GM19035 (cell line): Measurements from ENCODE around the gene MERTK.

Experiments
- ATAC-seq: cut with Tn5 transposase; IDR thresholded peaks from one replicate; pipeline ENCODE4 v1.9.1; 2021; ENCODE audit not compliant: unreplicated experiment

MERTK gene

DNA sequence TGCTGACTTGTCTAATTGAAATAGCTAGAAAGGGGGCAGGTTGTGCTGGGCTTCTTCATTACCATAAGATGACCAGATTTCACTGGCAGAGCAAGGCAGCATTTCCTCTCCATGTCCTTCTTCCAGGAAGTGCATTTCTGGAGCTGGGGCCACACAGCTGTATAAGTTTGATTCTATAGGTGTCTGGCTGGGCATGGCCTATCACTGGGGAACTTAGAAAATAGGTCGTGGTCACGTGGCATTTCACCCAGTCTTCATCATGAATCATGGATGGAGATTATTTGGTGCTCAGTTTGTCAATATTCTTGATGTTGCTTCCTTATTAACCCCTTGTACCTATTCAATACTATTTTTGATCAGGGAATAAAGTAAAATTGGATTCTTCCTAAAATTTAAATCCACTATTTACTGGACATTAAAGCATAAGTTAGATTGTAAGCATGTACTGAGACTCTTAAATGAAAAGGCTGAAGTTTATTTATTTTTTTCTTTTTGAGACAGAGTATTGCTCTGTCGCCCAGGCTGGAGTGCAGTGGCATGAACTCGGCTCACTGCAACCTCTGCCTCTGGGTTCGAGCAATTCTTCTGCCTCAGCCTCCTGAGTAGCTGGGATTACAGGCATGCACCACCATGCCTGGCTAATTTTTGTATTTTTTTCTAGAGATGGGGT, 107.1 kb downstream of the MERTK start:
- no peak for ATAC-seq

DNA sequence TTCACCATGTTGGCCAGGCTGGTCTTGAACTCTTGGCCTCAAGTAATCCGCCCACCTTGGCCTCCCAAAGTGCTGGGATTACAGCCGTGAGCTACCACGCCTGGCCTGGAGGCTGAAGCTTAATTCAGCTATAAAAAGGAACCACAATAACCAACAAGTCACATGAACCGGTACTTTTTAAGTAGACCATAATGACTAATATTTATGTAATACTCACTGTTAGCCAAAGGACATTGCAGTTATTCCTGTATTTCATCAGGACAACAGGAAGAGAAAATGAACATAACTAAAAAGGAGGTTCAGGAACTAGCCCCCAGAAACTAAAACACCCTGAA, 107.6 kb downstream of the MERTK start:
- no peak for ATAC-seq

DNA sequence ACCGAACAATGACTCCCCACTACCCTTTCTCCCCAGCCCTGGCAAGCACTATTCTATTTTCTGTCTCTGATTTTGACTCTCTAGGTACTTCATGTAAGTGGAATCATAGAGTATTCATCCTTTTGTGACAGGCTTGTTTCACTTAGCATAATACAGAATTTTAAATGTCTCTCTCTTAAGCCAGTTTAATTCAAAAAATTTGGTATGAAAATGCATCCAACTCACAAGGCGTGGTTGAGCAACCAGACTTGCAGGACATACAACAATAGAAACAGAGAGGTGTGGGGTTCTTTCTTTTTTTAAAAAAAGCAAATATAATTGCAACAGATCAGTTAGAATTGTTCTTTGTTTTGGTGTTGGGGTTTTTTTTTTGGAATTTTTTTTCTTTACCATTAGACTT, 109.1 kb downstream of the MERTK start:
- no peak for ATAC-seq

DNA sequence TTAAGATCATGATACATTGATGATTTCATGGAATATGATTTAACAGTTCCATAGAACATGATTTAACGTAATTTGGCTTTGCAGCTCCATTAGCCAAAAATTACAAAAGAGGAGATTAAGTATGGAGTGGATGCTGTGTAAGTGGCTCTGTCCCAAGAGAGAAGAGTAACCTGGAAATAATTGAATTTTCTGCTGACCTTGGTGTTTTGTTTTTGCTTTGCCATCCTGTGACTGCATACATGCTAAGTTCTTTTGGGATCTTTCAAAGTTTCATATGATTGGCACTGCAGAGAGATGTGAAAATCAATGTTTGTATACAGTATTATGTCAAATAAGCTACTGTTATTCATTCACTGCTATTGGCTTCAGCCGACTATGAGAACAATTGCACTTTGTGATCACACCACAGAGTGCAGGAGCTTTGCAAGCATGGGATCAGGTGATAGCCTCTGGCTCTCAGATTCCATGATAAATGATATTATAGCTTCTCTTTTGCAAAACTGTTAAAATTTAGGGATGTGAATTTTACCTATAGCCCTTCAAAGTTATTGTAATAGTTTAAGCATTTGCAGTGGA, 110.6 kb downstream of the MERTK start:
- no peak for ATAC-seq

DNA sequence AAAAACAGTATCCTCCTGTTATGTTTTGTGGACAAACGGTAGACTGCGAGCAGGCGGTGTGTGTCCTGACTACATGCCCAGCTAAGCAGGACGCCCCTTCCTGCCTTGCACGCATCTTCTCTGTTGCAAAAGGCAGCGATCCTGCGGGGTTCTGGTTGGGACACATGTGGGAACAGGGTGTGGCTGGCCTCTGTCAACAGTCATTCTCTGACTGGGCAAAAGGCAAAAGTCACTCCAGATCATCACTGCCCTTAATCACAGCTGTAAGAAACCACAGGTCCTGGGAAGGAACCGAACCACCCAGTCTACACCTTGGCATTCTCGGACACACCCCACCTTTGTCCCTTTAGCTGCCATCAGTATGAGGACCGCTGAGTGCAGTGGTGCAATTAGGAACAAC, 112.3 kb downstream of the MERTK start:
- ATAC-seq: no peak

DNA sequence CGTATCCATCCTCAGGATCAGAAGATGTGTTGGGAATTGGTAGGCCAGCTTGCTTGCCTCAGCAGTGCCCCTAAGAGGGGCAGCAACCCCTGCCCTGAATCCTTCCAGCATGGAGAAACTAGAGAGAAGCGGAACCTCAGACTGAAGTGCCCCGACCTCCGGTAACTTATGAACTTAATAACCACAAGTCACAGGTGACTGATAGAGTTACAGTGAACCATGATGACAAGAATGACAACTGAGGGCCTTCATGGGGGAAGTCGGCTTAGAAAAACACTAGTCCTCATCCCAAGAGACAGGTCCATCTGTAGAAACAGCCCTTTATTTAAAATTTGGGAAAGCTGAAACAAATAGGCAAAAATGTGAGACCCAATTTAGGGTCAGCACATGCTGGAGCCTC, 114.1 kb downstream of the MERTK start:
- no peak for ATAC-seq

DNA sequence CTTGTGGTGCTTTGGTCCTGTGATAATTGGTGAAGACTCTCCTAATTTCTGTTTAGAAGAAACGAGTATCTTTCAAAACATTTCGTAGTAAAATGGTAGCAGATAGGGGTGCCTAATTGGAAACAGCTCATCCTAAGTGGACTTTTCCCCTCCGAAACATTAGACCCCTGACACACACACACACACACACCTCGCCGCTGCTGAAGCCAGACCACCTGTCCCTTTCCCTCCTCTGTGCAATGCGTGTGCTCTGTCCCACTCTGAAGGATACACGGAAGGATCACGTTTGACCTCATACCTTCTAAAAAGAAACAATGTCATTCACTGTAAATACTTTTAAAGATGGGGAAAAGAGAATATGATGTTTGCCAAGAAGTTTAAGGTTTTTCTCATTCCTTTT, 120.4 kb downstream of the MERTK start:
- ATAC-seq: no peak

DNA sequence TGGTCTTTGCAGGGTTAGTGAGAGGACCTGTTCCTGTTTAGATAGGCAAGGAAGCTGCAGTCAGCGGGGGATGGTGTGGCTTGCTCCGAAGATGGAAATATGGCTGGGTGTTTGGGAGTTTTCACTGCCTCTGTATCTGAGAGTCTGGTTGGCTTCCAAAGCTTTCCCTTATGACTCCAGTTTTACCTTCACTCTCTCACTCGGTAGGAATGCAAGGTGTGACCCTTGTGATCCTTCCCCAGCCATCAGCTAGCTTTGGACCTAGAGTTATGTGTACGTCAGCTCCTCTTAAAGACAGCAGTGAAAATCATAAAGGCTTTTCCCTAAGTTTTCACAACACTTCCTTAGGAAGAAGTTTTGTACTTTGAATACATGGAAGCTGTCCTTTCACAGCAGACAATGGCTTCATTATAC, 121.2 kb downstream of the MERTK start:
- ATAC-seq: no peak

DNA sequence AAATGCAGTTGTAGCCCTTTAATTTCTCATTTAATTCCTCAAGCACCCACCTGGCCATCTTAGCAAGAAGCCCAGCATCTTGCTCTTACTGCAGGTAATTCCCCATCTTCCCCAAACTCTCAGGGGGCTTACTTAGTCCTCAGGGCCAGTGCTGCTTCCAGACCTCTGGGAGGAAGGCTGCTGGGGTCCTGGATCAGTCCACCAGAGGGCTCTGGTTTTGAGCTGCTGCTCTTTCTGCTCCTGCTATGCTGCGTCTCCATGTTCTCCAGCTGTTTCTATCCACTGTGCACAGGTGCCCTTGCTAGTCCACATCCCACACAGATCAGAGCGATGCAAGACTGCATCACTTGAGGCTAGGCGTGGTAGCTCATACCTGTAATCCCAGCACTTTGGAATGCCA, 122.2 kb downstream of the MERTK start:
- ATAC-seq: no peak

DNA sequence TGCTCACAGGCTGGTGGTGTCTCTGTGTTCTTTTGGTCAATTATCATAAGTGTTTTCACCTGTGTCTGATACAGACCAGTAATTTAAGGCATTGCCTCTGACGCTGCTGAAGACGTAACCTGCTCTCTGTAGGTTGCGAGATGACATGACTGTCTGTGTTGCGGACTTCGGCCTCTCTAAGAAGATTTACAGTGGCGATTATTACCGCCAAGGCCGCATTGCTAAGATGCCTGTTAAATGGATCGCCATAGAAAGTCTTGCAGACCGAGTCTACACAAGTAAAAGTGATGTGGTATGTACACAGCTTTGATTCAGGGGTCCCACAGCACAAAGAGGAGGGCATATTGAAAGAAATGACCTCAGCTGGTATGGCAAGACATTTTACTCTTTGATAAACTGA, 122.9 kb downstream of the MERTK start:
- no peak for ATAC-seq

DNA sequence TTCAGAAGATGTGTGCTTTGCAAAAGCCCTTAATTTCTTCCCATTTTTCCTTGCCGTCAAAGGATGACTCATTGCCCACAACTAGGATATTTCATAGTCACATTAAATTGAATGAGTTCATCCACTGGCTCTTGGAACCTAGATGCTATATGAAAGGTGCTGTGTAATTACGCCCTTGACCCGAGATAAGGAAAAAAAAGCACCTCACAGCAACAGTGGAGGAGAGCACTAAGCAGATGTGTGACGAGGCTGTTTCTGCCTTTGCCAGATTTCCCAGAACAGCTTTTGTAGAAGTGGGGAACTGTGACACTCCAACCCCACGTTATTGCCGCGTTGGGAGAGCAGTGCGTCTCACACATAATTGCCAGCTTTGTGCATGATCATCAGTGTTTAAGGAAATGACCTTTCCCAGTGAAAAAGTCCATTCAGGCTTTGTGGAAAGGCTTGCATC, 123.4 kb downstream of the MERTK start:
- ATAC-seq: no peak

DNA sequence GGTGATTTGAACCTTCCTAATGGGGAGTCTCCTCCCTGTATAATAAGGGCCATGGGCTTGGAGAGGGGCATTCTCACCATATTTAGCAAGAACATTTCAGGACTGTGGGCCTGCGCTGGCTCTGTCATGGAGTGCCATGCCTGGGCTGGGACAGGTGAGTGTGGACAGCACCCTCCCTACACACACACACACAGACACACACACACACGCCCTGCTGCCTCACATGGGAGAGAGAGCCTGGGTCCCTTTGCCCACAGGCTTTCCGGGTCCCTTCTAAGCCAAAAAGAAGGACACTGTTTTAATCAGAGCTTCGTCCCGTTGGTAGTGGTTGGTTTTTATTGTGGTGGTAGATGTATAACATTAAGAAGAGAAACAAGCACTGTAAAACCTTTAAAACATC, 125.3 kb downstream of the MERTK start:
- ATAC-seq: no peak

DNA sequence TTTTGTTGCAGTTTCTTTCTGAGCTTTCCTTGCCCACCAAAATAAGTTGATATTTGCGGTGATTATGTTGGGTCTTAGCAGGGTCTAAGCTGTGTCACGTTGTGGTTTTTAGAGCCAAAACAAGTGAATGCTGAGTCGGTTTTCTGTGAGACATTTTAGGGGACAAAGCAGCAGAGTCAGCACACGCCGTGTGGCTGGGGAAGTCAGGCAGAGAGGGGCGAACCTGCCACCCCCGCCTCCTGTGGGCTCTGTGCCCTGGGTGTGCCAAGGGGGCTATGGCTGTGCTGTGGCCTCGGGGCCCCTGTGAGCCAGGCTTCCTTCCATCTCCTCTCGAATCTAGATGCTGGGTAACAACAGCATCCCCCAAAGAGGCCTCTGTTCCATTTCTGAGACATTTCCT, 125.8 kb downstream of the MERTK start:
- ATAC-seq: no peak

DNA sequence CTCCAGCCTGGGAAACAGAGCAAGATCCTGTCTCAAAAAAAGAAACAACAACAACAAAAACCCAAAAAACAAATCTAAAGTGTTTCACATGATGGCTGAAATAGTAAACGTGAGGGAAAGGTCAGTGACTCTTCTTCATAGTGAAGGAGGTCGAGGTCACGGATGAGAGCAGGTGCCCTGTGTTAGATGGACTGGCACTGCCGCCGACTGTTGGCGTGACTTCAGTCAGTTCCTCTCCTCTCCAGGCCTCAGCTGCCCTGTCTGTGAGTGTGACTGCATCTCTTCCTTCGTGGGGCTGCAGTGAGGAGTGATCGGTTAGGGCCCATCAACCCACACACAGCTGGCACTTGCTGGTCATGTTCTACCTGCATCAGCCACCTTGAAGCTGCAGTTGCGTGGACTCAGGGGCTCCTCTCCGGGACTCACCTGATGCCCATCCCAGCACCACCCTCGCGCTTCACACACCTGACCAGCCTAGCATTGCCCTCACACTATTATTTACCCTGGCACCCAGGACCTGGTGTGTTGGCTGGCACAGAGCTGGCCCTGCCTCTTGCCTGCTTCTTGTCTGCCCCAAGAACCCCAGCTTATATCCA, 126.6 kb downstream of the MERTK start:
- ATAC-seq: no peak

DNA sequence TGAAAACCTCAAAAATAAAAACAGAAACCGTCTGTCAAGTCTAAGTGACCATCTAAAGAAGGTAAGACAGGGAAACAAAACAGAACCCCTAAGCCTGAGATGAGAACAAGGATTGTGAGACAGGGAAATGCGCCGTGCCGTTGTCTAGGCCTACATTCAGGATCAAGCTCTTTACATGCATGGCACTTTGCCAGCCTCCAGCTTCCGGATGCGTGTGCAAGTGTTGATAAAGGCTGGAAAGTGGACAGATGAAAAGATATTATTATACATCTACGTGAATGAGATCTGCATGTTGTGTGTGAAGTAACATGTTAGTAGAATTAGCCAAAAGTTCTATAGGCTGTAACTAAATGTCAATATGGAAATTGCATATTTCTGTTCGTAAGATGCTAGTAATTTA, 128.1 kb downstream of the MERTK start:
- no peak for ATAC-seq

DNA sequence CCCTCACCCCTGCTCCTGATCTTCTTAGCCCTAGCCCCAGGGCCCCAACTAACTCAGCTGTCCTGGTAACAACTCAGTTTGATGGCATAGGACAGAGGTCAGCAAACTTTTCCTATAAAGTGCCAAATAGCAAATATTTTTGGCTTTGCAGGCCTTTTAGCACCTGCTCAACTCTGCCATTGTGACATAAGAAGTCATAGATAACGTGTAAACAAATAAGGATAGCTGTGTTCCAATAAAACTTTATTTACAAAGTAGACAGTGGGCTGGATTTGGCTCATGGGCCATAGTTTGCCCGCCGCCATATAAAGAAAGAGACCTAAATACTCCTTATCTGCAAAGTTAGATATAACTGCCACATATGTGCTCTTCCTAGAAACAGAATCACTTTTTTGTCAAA, 129.4 kb downstream of the MERTK start:
- no peak for ATAC-seq

DNA sequence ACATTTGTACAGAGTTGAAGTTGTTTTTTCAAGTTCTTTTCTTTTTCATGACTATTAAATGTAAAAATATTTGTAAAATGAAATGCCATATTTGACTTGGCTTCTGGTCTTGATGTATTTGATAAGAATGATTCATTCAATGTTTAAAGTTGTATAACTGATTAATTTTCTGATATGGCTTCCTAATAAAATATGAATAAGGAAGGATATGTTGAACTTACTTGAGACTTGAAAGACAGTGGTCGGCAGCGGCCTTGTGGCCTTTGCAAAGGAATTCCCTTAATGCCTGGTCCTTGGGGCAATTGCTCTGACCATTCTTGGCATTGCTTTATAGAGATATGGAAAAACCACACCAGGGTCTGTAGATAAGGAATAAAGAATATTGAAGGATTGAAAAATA, 130.8 kb downstream of the MERTK start:
- no peak for ATAC-seq

DNA sequence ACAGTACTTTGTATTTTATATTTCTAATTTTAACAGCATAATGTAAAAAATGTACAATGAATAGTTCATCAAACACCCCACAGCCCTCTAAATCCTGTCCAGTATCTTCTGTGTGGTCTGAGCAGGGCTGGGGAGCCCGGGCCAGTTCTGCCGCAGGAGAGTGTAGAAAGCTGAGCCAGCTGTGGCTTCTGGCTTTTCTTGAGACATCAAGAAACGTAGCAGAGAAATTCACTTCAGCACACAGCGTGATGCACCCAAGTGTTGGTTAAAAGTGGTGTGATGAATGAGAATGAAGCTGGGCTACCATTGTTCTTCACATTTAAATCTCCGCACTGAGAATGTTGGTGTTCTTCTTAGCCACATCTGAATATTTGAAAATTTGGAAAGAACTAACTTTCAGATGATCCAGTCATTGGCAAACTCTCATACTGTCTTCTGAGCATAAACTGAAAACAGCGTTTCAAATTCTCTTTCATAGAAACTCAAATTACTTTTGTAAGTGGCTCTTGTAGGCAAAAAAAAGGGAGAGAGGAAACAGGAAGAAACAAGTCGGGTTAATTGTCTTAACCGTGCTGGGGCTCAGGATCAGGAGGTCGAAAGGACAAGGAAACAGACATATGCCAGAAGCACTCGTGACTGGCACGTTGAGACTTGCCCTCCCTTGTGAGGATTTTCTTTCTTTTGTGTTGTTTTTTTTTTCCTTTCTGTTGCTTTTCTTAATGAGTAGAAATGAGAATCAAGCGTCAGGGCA, 133.2 kb downstream of the MERTK start:
- no peak for ATAC-seq

DNA sequence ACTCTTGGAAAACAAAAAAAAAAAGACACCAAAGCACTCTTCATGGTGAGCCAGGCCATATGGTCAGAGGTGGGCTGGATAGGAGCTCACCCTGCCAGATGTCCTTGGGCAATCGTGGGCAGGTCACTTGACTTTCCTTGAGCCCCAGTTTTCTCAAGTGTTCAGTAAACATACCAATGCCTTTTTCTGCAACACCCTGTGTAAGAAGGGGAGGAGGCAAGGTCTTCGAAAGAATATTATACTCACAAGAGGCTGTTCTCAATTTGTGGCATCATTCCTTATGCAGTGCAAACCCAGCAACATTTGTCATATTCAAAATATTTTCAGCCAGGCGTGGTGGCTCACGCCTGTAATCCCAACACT, 133.8 kb downstream of the MERTK start:
- no peak for ATAC-seq

DNA sequence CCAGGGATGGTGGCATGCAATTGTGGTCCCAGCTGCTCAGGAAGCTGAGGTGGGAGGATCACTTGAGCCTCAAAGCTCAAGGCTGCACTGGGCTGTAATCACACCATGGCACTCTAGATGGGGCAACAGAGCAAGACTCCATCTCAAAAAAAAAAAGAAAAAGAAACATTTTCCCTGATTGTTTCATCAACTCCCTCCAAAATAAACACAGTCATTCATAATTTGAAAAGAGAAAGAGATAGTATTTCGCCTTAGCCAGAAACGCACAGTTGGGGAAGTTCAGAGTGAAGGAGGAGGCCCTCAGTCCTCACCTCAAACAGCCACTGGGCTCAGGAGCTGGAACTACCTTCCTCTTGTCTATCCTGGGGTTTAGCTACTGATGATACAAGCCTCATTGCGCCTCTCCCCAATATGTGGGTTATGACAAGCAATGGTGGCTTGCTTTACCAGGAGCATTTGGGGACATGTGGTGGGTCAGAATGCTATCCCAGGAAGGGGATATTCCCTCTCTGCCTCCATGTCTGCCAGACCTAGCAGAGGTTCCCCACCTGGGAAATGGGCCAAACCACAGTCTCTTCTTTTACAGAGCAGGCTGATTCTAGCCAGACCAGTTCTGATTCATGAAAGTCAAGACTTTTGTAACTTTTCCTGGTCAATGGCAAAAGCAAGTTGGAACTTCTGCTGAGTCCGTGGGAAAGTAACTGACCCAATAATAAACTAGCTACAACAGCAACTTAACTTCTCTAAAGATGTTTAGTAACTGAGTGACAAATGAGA, 134.5 kb downstream of the MERTK start:
- ATAC-seq: no peak

DNA sequence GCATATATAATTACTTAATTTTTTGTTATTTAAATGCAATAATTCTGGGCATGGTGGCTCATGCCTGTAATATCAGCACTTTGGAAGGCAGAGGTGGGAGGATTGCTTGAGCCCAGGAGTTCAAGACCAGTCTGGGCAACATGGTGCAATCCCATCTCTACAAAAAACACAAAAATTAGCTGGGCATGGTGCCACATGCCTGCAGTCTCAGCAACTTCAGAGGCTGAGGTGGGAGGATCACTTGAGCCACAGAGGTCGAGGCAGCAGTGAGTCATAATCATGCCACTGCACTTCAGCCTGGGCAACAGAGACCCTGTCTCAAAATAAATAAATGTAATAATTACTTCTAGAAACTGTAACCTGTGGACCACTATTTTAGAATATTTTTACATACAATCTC, 135.2 kb downstream of the MERTK start:
- ATAC-seq: no peak

DNA sequence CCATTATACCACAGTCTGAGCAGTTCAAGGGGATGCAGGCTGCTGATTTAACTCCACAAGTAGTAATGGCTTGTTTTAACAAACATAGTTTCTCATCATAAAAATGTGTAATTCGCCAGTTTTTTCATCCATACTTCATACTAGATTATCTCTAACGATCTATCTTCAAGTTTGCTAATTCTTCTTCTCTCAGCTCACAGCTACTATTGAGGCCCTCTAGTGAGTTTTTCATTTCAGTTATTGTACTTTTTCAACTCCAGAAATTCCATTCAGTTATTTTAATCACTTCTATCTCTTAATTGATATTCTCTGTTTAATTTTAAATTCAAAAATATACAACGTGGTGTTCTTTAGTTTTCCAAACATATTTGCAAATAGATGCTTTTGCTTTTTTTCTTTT, 136.5 kb downstream of the MERTK start:
- no peak for ATAC-seq
